GM19193 (cell line): ENCODE measurements around the gene ZNF775.

ENCODE experiments used
- POLR2A ChIP-seq: IDR thresholded peaks from 4 replicates; pipeline ENCODE4 v1.6.1; 2011; ENCODE audit not compliant: insufficient read depth, insufficient read length; ENCODE audit errors: extremely low read depth

Gene ZNF775

GRCh38 chr7:150358988-150359621 lies 20.0 kb upstream of the ZNF775 start:
- no peak for TF ChIP-seq POLR2A

DNA sequence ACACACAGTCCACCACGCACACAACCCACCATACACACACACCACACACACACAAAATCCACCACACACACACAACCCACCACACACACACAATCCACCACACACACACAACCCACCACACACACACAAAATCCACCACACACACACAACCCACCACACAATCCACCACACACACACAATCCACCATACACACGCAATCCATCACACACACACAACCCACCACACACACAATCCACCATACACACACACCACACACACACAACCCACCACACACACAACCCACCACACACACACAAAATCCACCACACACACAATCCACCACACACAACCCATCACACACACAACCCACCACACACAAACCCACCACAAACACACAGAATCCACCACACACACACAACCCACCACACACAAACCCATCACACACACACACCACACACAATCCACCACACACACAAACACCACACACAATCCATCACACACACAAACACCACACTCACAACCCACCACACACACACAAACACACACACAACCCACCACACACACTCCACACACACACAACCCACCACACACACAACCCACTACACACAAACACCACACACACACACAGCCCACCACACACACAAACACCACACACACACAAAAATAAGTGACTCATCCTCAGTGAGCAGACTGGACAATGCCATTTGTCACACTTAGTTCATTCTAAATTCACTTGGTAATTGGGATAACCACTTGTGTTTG lies 19.3 kb upstream of the ZNF775 start:
- TF ChIP-seq POLR2A, result no peak

GRCh38 chr7:150360363-150361058 lies 18.6 kb upstream of the ZNF775 start:
- no peak for TF ChIP-seq POLR2A

DNA sequence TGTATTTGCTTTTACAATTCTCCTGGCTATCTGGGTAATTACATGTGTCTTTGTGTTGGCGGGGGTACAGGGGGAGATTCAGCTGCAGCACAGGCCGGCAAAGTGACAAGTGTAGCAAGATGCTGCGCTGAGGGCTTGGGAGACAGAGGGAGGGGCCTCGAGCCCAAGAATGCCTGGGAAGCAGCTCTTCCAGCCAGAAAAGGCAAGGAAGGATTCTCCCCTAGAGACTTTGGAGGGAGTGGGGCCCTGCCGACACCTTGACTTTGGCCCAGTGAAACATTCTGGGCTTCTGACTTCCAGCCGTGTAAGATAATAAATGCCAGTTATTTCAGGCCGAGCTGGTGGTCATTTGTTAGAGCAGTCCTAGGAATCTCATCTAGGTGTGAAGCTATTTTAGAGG lies 17.7 kb upstream of the ZNF775 start:
- TF ChIP-seq POLR2A, result no peak

DNA sequence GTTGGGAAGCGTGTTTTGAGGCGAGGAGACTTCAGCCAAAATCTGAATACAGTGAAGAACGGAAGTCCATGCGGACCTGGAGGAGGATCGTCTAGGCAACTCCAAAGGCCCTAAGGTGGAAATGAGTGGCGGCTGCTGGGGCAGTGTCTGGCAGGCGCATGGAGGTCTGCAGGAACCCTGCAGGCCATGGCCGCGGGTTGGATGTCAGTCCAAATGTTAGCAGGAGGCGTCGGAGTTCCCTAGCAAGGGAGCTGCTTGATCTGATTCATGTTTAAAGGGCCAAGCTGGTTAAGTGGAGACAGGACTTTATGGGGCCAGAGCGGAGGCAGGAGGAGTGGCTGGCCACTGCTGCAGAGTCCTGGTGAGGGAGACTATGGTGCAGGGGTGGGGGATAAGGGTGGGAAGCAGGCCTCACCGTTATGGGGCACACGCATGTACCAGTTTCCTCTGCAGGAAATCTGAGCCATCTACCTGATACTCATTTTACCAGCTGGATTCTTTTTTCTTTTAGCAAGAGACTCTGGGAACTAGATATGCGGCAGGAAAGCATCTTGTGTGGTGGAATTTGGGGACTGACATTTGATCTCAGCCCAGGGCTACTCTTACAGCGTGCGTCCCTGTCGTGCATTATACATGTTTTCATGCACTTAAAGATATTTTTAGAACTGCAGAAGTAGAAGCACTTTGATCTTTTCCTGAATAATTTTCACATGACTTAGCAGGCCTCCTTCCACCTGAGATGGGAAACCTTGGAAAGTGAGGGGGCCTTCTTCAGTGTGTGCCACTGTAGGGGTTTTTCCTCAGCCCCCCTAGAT lies 17.1 kb upstream of the ZNF775 start:
- TF ChIP-seq POLR2A, result no peak

DNA sequence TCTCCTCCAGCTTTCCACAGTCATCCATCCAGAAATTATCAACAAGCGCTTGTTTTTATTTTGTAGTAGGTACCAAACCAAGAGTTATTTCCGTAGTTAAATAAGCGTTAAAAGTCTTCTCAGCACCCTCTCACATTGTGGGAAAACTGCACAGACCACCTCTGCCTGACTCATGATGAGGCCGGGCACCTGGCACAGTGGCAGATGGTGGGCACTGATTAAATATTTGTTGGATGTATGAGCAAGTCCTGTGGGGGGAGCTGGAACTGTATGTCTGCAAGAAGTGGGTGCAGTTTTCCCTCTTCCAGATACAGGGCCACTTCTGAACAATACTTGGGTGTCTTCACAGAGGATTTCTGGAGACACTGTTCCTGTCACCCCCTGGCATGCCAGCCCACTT lies 15.8 kb upstream of the ZNF775 start:
- no peak for TF ChIP-seq POLR2A

GRCh38 chr7:150363872-150364271 lies 15.3 kb upstream of the ZNF775 start:
- no peak for TF ChIP-seq POLR2A

- no peak for TF ChIP-seq POLR2A
These were observed 13.9 kb upstream of the ZNF775 start for GRCh38 chr7:150365194-150365593.

DNA sequence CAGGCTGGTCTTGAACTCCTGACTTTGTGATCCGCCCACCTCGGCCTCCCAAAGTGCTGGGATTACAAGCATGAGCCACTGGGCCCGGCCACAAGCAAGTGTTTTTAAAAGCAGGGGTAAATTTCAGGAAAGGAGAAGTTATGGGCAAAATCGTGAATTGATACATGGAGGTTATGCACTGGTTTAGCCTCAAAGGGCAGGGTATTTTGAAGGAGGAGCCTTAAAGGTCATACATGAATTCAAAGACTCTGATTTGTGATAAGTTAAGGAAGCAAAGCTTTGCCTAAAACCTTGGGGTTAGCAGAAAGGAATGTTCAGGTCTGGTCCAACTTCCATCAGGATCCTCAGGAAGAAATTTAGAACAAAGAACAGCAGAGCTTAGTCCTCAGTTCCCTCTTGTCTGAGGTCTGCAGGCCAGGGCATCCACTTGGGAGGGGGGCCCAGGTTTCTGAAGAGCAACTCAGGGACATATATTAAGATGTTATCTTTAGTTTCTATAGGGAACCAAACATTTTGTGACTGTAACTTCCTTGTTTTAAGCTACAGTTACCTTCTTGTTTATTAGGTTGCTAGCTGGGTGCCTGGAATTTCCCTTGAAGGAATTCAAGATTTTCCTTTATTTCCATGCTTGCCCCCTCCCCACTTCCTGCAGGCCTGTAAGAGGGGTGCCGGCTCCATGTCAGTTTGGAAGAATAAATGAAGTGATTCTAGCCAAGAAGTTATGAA lies 13.3 kb upstream of the ZNF775 start:
- TF ChIP-seq POLR2A, result no peak

DNA sequence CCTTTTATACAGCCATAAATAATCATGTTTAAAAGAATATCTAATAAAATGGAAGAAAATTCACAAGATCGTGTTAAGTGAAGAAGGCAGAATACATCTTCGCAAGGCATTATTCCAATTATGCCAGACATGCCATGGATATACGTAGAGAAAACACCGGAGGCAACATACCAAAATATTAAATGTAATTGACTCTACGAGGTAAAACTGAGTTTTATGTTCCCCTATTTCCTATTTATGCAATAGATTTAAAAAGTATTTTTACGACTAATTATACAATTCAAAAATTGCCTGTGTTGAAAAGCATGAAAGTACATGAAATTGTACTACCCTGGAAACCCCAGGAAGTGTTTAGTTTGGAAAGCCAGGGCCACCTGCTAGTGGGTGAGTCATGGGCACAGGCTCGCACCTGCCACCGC lies 11.4 kb upstream of the ZNF775 start:
- no peak for TF ChIP-seq POLR2A

GRCh38 chr7:150368096-150368883 lies 10.8 kb upstream of the ZNF775 start, which contains the start of gene REPIN1:
Gene REPIN1 (plus strand): TSS chr7:150368822. CDS start chr7:150369712, 890 bp downstream.
- peak; percentile 75 for TF ChIP-seq POLR2A

- TF ChIP-seq POLR2A, result peak; percentile 60
These were observed 10.0 kb upstream of the ZNF775 start for GRCh38 chr7:150368884-150369747.
